ENCODE data around the gene ZNF763.
A peak's percentile ranks its signal among the peaks of the same experiment; 100 is the strongest.
"Not testable (repeated sequence)": the region's sequence is repeated elsewhere in the genome, so short reads cannot be mapped to it uniquely, and the experiment has no call there.

The ZNF763 gene

GRCh38 chr19:11924886-11925650 is 39.8 kb upstream of the ZNF763 start, which contains the start of gene ZNF700:
ZNF700 (plus strand) TSS chr19:11925107; CDS start chr19:11925211, 104 bp downstream.
- ATAC-seq = peak; percentile 96

GRCh38 chr19:11925651-11926187 is 39.1 kb upstream of the ZNF763 start:
- ATAC-seq = not testable (repeated sequence)

More at GRCh38 chr19:11924886-11925650, 39.8 kb upstream of the ZNF763 start, which contains the start of gene ZNF700:
- TF ChIP-seq PATZ1 (CRISPR knock-in tag; IDR thresholded peaks at IDR 0.05; ENCODE audit: borderline replicate concordance) (no peak), ZNF565 (CRISPR knock-in tag; conservative IDR thresholded peaks at IDR 0.05; ENCODE audit: low read depth) (no peak), ZNF70 (CRISPR knock-in tag; IDR thresholded peaks at IDR 0.05) (no peak), OSR1 (CRISPR knock-in tag; IDR thresholded peaks at IDR 0.05) (no peak), ARNTL (CRISPR knock-in tag; IDR thresholded peaks at IDR 0.05; ENCODE audit: borderline replicate concordance, low read depth) (no peak), SNAI2 (CRISPR knock-in tag; IDR thresholded peaks at IDR 0.05) (no peak), GLIS3 (CRISPR knock-in tag; IDR thresholded peaks at IDR 0.05) (no peak), ZFP3 (CRISPR knock-in tag; IDR thresholded peaks at IDR 0.05) (no peak), TSHZ2 (CRISPR knock-in tag; IDR thresholded peaks at IDR 0.05) (no peak), CSRNP3 (CRISPR knock-in tag; IDR thresholded peaks at IDR 0.05) (no peak), CREB5 (CRISPR knock-in tag; IDR thresholded peaks at IDR 0.05; ENCODE audit: low read depth) (no peak), BACH2 (CRISPR knock-in tag; IDR thresholded peaks at IDR 0.05; ENCODE audit: borderline replicate concordance) (no peak)

GRCh38 chr19:11927227-11927626 is 37.6 kb upstream of the ZNF763 start:
- ATAC-seq = no peak
- TF ChIP-seq PATZ1 (CRISPR knock-in tag; IDR thresholded peaks at IDR 0.05; ENCODE audit: borderline replicate concordance) = no peak
- TF ChIP-seq ARNTL (CRISPR knock-in tag; IDR thresholded peaks at IDR 0.05; ENCODE audit: borderline replicate concordance, low read depth) = no peak
- TF ChIP-seq TCF4 (CRISPR knock-in tag; IDR thresholded peaks at IDR 0.05; ENCODE audit: borderline replicate concordance) = no peak
- no peak for TF ChIP-seq PPARA (CRISPR knock-in tag; IDR thresholded peaks at IDR 0.05; ENCODE audit: borderline replicate concordance)
- no peak for TF ChIP-seq ZC3H10 (CRISPR knock-in tag; IDR thresholded peaks at IDR 0.05)
- TF ChIP-seq ZNF8 (CRISPR knock-in tag; IDR thresholded peaks at IDR 0.05) = no peak
- TF ChIP-seq POU6F1 (CRISPR knock-in tag; IDR thresholded peaks at IDR 0.05; ENCODE audit: borderline replicate concordance, low read depth) = no peak
- TF ChIP-seq SNAI2 (CRISPR knock-in tag; IDR thresholded peaks at IDR 0.05) = no peak
- TF ChIP-seq TSHZ2 (CRISPR knock-in tag; IDR thresholded peaks at IDR 0.05) = no peak
- no peak for TF ChIP-seq TOX (CRISPR knock-in tag; IDR thresholded peaks at IDR 0.05; ENCODE audit: borderline replicate concordance)
- no peak for TF ChIP-seq CSRNP3 (CRISPR knock-in tag; IDR thresholded peaks at IDR 0.05)
- TF ChIP-seq RARB (CRISPR knock-in tag; IDR thresholded peaks at IDR 0.05) = no peak
- TF ChIP-seq GLIS3 (CRISPR knock-in tag; IDR thresholded peaks at IDR 0.05) = no peak
- TF ChIP-seq BACH2 (CRISPR knock-in tag; IDR thresholded peaks at IDR 0.05; ENCODE audit: borderline replicate concordance) = no peak

Measured in SK-N-SH treated with all-trans-retinoic acid at 6 μM for 48 hours (cell line).